Trophoblast cell (in vitro differentiated cells and primary cell): Measurements from ENCODE around the gene GAS2L1.
"Not testable (repeated sequence)": the region's sequence is repeated elsewhere in the genome, so short reads cannot be mapped to it uniquely, and the experiment has no call there.

Experiments used
- DNase-seq, 2 donors: peaks; one replicate each; pipeline ENCODE4 v3.0.0-alpha.2; 2016
- H2AFZ ChIP-seq: 2 replicates; pipeline ENCODE4 v1.6.1; 2013; ENCODE audit warnings: low read length, moderate library complexity, mild to moderate bottlenecking; ENCODE audit not compliant: insufficient read depth, poor library complexity
- H2AK5ac ChIP-seq: 2 replicates; pipeline ENCODE4 v1.6.1; 2013; ENCODE audit warnings: mild to moderate bottlenecking, low read length
- H2BK120ac ChIP-seq: 2 replicates; pipeline ENCODE4 v1.6.1; 2013; ENCODE audit warnings: low read length, mild to moderate bottlenecking, moderate library complexity; ENCODE audit not compliant: insufficient read depth, poor library complexity
- H2BK12ac ChIP-seq: 2 replicates; pipeline ENCODE4 v1.6.1; 2013; ENCODE audit warnings: mild to moderate bottlenecking, low read length, moderate library complexity
- H2BK5ac ChIP-seq: 2 replicates; pipeline ENCODE4 v1.6.1; 2013; ENCODE audit warnings: low read length, low read depth, moderate library complexity, mild to moderate bottlenecking; ENCODE audit not compliant: poor library complexity
- H3K14ac ChIP-seq: 2 replicates; pipeline ENCODE4 v1.6.1; 2013; ENCODE audit warnings: mild to moderate bottlenecking, low read length
- H3K18ac ChIP-seq: 2 replicates; pipeline ENCODE4 v1.6.1; 2013; ENCODE audit warnings: mild to moderate bottlenecking, low read length
- H3K23ac ChIP-seq: 2 replicates; pipeline ENCODE4 v1.6.1; 2013; ENCODE audit warnings: low read length
- H3K27ac ChIP-seq: 2 replicates; pipeline ENCODE4 v1.5.1; 2013; ENCODE audit warnings: low read depth, mild to moderate bottlenecking, inconsistent platforms, low read length, moderate library complexity
- H3K27me3 ChIP-seq: 2 replicates; pipeline ENCODE4 v1.6.1; 2013; ENCODE audit warnings: inconsistent platforms, mild to moderate bottlenecking, low read length, moderate library complexity; ENCODE audit not compliant: insufficient read depth
- H3K36me3 ChIP-seq, 2 experiments: 1 replicate in 1 of 2; 2 replicates in 1 of 2; pipeline ENCODE4 v1.6.1; 2013; ENCODE audit warnings: low read length in 2 of 2, mild to moderate bottlenecking in 2 of 2, moderate library complexity in 1 of 2; ENCODE audit not compliant: insufficient read depth in 2 of 2, control insufficient read depth in 1 of 2
- H3K4ac ChIP-seq: 2 replicates; pipeline ENCODE4 v1.6.1; 2013; ENCODE audit warnings: low read depth, mild to moderate bottlenecking, low read length, moderate library complexity
- H3K4me1 ChIP-seq, 2 experiments: 1 replicate in 1 of 2; 2 replicates in 1 of 2; pipeline ENCODE4 v1.6.1; 2013; ENCODE audit warnings: low read length in 2 of 2, mild to moderate bottlenecking in 2 of 2, moderate library complexity in 1 of 2; ENCODE audit not compliant: insufficient read depth in 2 of 2, control insufficient read depth in 1 of 2
- H3K4me2 ChIP-seq: 2 replicates; pipeline ENCODE4 v1.6.1; 2013; ENCODE audit warnings: inconsistent platforms, mild to moderate bottlenecking, low read length, moderate library complexity
- H3K4me3 ChIP-seq: 2 replicates; pipeline ENCODE4 v1.5.1; 2013; ENCODE audit warnings: mild to moderate bottlenecking, low read depth, low read length, inconsistent platforms
- H3K79me1 ChIP-seq: one replicate; pipeline ENCODE4 v1.6.1; 2013; ENCODE audit warnings: low read length
- H3K79me2 ChIP-seq: 2 replicates; pipeline ENCODE4 v1.6.1; 2013; ENCODE audit warnings: low read length, mild to moderate bottlenecking; ENCODE audit not compliant: control insufficient read depth, insufficient read depth, poor library complexity
- H3K9ac ChIP-seq: 2 replicates; pipeline ENCODE4 v1.6.1; 2013; ENCODE audit warnings: mild to moderate bottlenecking, low read length
- H3K9me3 ChIP-seq: 2 replicates; pipeline ENCODE4 v1.6.1; 2013; ENCODE audit warnings: low read depth, mild to moderate bottlenecking, control low read depth, inconsistent platforms, low read length; ENCODE audit not compliant: insufficient read depth
- H4K12ac ChIP-seq: 2 replicates; pipeline ENCODE4 v1.6.1; 2013; ENCODE audit warnings: low read depth, mild to moderate bottlenecking, low read length, moderate library complexity
- H4K8ac ChIP-seq: 2 replicates; pipeline ENCODE4 v1.6.1; 2013; ENCODE audit warnings: low read depth, mild to moderate bottlenecking, low read length, moderate library complexity
- H4K91ac ChIP-seq: one replicate; pipeline ENCODE4 v1.6.1; 2013; ENCODE audit warnings: low read depth, mild to moderate bottlenecking, low read length, moderate library complexity
- WGBS: extraction: QIAGEN DNeasy Blood & Tissue Kit; methylation state at CpG from one replicate; pipeline ENCODE4 v1.1.7; 2013; ENCODE audit warnings: missing lambda C conversion rate; ENCODE audit not compliant: insufficient read length, insufficient coverage; ENCODE audit errors: extremely low coverage; 5-methylcytosine and 5-hydroxymethylcytosine counted together

The GAS2L1 gene

DNA sequence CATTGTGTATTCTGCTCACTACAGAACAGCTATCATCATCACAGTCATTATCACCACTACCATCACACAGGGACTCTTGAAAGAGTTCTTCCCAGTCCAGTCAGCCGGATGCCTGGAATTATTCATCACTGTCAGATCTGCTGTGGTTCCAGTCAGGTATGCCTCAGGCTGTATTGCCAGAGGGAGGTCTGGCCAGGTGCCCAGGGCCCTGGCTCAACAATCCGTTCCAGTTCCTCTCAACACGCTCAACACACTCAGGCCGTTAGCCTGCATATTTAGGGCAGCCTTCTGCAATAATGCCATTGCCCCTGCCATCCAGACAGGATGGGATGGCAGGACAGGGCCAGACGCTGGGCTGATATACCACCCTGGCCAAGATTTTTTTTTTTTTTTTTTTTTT lies 37.7 kb downstream of the GAS2L1 start:
- WGBS, result no CpG with 5 or more reads among the region's 5 CpGs
- Histone ChIP-seq H3K4me2 (no peak overlapping the region), H2BK120ac (no peak overlapping the region), H2BK12ac (no peak overlapping the region), H2BK5ac (no peak overlapping the region), H3K9ac (no peak overlapping the region), H3K4ac (no peak overlapping the region), H3K79me1 (peaks cover 19% of the 10 kb centered on the region), H3K9me3 (peaks cover 3% of the 10 kb centered on the region), H3K18ac (no peak overlapping the region), H4K12ac (no peak overlapping the region), H4K8ac (no peak overlapping the region), H3K4me1 (peaks cover 42 to 47% of the 10 kb centered on the region in 2 experiments), H3K79me2 (no peaks in the 10 kb centered on the region), H3K27ac (peak overlapping the region; percentile 78), H3K36me3 (peaks cover 41 to 43% of the 10 kb centered on the region in 2 experiments), H3K27me3 (no peaks in the 10 kb centered on the region), H2AK5ac (no peak overlapping the region), H2AFZ (no peak overlapping the region), H3K4me3 (no peak overlapping the region), H3K23ac (no peak overlapping the region), H3K14ac (no peak overlapping the region), H4K91ac (no peak overlapping the region)
- peak; percentile 98 to 99 for DNase-seq

DNA sequence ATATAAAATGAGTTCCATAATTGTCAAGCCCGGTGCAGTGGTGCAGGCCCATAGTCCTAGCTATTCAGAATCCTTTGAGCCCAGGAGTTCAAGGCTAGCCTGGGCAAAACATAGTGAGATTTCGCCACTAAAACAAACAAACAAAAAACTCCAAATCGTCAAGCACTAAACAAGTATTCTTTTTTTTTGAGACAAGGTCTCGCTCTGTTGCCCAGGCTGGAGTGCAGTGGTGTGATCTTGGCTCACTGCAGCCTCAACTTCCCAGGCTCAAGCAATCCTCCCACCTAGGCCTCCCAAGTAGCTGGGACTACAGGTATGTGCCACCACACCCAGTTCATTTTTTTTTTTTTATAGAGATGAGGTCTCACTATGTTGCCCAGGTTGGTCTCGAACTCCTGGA lies 38.4 kb downstream of the GAS2L1 start:
- Histone ChIP-seq H3K27ac (peak overlapping the region; percentile 62), H2BK120ac (peak overlapping the region; percentile 62), H2BK5ac (peak overlapping the region; percentile 38), H3K4me1 (peaks cover 42 to 47% of the 10 kb centered on the region in 2 experiments), H3K79me1 (peaks cover 19% of the 10 kb centered on the region), H2BK12ac (peak overlapping the region; percentile 56), H3K36me3 (peaks cover 41 to 43% of the 10 kb centered on the region in 2 experiments), H4K91ac (peak overlapping the region; percentile 52)
- H3K4ac ChIP-seq, H2AFZ ChIP-seq, H3K27me3 ChIP-seq, DNase-seq, H3K9ac ChIP-seq, H3K14ac ChIP-seq, H3K9me3 ChIP-seq, H3K4me3 ChIP-seq, H3K18ac ChIP-seq, H3K23ac ChIP-seq, H2AK5ac ChIP-seq, H4K8ac ChIP-seq, H4K12ac ChIP-seq, H3K79me2 ChIP-seq, H3K4me2 ChIP-seq: not testable (repeated sequence)
- WGBS, result no CpG with 5 or more reads among the region's 5 CpGs

DNA sequence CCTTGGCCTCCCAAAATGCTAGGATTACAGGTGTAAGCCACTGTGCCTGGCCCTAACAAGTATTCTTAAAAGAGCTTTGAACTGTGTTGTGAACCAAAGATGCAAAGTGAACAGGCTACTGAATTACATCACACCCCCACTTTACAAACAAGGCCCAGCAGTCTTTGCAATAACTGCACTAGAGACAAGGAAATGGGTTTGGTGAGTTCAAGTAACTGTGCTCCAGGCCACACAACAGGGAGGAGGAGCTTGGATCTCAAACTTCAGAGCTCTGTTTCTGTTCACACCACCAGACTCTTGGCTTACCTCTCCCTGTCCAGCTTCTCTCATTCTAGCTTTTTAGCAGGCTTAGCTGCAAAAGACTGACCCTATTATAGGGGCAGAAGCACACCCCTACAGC lies 39.5 kb downstream of the GAS2L1 start:
- H3K36me3 ChIP-seq, result peaks cover 41 to 43% of the 10 kb centered on the region in 2 experiments
- no peak overlapping the region for H4K12ac ChIP-seq

GRCh38 chr22:29346659-29347058 lies 40.2 kb downstream of the GAS2L1 start:
- Histone ChIP-seq H2BK12ac (no peak overlapping the region), H3K27ac (no peak overlapping the region), H3K4me1 (peaks cover 32 to 35% of the 10 kb centered on the region in 2 experiments), H2BK120ac (no peak overlapping the region), H4K12ac (no peak overlapping the region), H2BK5ac (no peak overlapping the region), H3K4ac (peak overlapping the region; percentile 6), H3K79me2 (no peaks in the 10 kb centered on the region), H3K4me2 (no peak overlapping the region), H2AK5ac (no peak overlapping the region), H3K79me1 (peaks cover 14% of the 10 kb centered on the region), H3K9me3 (peaks cover 3% of the 10 kb centered on the region), H2AFZ (no peak overlapping the region), H4K91ac (no peak overlapping the region), H3K14ac (no peak overlapping the region), H3K9ac (no peak overlapping the region), H3K4me3 (no peak overlapping the region), H3K27me3 (no peaks in the 10 kb centered on the region), H3K23ac (no peak overlapping the region), H3K18ac (no peak overlapping the region), H4K8ac (no peak overlapping the region), H3K36me3 (peaks cover 40 to 42% of the 10 kb centered on the region in 2 experiments)
- no peak for DNase-seq
- no CpG with 5 or more reads among the region's 4 CpGs for WGBS

More for the DNA sequence above, 39.5 kb downstream of the GAS2L1 start:
- H2AK5ac ChIP-seq, result no peak overlapping the region
- no peak overlapping the region for H2BK12ac ChIP-seq
- H3K14ac ChIP-seq, result no peak overlapping the region
- no peak overlapping the region for H4K91ac ChIP-seq
- H3K27me3 ChIP-seq, result no peaks in the 10 kb centered on the region
- H2AFZ ChIP-seq, result no peak overlapping the region
- H4K8ac ChIP-seq, result no peak overlapping the region
- no peak overlapping the region for H3K4ac ChIP-seq
- peak overlapping the region; percentile 13 for H3K27ac ChIP-seq
- no peaks in the 10 kb centered on the region for H3K79me2 ChIP-seq
- peaks cover 19% of the 10 kb centered on the region for H3K79me1 ChIP-seq
- H3K4me3 ChIP-seq, result no peak overlapping the region
- H3K4me1 ChIP-seq, result peaks cover 38 to 41% of the 10 kb centered on the region in 2 experiments
- no peak overlapping the region for H3K4me2 ChIP-seq
- H2BK5ac ChIP-seq, result no peak overlapping the region
- H2BK120ac ChIP-seq, result no peak overlapping the region
- H3K9me3 ChIP-seq, result peaks cover 3% of the 10 kb centered on the region
- no peak overlapping the region for H3K23ac ChIP-seq
- DNase-seq, result no peak
- no peak overlapping the region for H3K18ac ChIP-seq
- H3K9ac ChIP-seq, result no peak overlapping the region
